HEK293 (cell line): ENCODE results near the gene PTPRK.

ENCODE experiments used
- ZNF155 ChIP-seq: fragments of 450-650 bp; formaldehyde crosslinking; IDR thresholded peaks from 2 replicates; pipeline ENCODE4 v1.5.1; 2016; ENCODE audit warnings: missing biosample characterization, missing genetic modification characterization
- ZNF324 ChIP-seq: fragments of 450-650 bp; formaldehyde crosslinking; IDR thresholded peaks from 2 replicates; pipeline ENCODE4 v1.5.1; 2016; ENCODE audit warnings: missing biosample characterization, missing genetic modification characterization
- ZNF707 ChIP-seq: fragments of 450-650 bp; formaldehyde crosslinking; IDR thresholded peaks from 2 replicates; pipeline ENCODE4 v1.5.1; 2016; ENCODE audit warnings: missing biosample characterization, missing genetic modification characterization
- ZNF76 ChIP-seq: fragments of 450-650 bp; formaldehyde crosslinking; IDR thresholded peaks from 2 replicates; pipeline ENCODE4; 2016; ENCODE audit warnings: low read depth, missing biosample characterization, missing genetic modification characterization, borderline replicate concordance
- TF ChIP-seq, protein P1 (sequence below): fragments of 450-650 bp; formaldehyde crosslinking; IDR thresholded peaks from 2 replicates; pipeline ENCODE4 v1.5.1; 2016; ENCODE audit warnings: missing biosample characterization, missing genetic modification characterization
- TF ChIP-seq, protein P2 (sequence below): fragments of 450-650 bp; formaldehyde crosslinking; optimal IDR thresholded peaks from 2 replicates; pipeline ENCODE3; 2016; ENCODE audit warnings: missing biosample characterization, mild to moderate bottlenecking, missing genetic modification characterization

DNA sequence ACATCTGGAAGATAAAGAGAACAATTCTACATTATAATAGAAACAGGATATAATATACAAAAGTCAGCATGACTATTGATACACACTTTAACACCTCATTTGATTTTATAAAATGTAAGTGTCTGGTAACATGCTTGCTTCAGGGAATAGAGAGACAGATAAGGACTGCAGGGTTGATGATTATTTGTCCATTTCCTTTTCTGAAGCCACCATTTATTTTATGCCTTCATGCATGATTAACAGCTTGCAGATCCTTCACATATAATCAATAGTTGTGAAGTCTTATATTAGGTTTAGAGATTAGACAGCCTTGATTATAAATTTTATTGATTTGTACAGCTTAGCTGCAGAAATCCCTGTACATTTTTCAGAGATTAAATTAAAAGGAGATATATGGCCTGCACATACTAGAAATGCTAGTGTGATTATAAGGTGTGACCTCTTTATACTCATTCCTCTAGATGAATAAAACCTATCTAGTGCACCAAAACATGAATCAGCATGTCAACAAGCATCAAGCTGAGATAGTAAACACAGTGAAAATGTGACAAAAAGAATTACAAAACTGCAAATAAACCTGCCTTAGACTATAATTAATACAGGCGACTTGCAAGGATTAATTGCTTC, 420.7 kb downstream of the PTPRK start:
- TF ChIP-seq, protein P1, sequence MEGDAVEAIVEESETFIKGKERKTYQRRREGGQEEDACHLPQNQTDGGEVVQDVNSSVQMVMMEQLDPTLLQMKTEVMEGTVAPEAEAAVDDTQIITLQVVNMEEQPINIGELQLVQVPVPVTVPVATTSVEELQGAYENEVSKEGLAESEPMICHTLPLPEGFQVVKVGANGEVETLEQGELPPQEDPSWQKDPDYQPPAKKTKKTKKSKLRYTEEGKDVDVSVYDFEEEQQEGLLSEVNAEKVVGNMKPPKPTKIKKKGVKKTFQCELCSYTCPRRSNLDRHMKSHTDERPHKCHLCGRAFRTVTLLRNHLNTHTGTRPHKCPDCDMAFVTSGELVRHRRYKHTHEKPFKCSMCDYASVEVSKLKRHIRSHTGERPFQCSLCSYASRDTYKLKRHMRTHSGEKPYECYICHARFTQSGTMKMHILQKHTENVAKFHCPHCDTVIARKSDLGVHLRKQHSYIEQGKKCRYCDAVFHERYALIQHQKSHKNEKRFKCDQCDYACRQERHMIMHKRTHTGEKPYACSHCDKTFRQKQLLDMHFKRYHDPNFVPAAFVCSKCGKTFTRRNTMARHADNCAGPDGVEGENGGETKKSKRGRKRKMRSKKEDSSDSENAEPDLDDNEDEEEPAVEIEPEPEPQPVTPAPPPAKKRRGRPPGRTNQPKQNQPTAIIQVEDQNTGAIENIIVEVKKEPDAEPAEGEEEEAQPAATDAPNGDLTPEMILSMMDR (tag by site-specific recombination), result no peak
- no peak for TF ChIP-seq ZNF155 (tag by site-specific recombination)
- no peak for TF ChIP-seq ZNF707 (tag by site-specific recombination)
- TF ChIP-seq ZNF324, result no peak
- TF ChIP-seq, protein P2, sequence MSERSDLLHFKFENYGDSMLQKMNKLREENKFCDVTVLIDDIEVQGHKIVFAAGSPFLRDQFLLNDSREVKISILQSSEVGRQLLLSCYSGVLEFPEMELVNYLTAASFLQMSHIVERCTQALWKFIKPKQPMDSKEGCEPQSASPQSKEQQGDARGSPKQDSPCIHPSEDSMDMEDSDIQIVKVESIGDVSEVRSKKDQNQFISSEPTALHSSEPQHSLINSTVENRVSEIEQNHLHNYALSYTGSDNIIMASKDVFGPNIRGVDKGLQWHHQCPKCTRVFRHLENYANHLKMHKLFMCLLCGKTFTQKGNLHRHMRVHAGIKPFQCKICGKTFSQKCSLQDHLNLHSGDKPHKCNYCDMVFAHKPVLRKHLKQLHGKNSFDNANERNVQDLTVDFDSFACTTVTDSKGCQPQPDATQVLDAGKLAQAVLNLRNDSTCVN (tag by site-specific recombination), result no peak
- TF ChIP-seq ZNF76 (tag by site-specific recombination), result no peak
